HG03432 (cell line): ENCODE data around the gene KCNJ10.

Source experiments
- ATAC-seq: cut with Tn5 transposase; IDR thresholded peaks from one replicate; pipeline ENCODE4 v1.9.1; 2021; ENCODE audit warnings: mild to moderate bottlenecking, moderate library complexity; ENCODE audit not compliant: unreplicated experiment

The KCNJ10 gene

DNA sequence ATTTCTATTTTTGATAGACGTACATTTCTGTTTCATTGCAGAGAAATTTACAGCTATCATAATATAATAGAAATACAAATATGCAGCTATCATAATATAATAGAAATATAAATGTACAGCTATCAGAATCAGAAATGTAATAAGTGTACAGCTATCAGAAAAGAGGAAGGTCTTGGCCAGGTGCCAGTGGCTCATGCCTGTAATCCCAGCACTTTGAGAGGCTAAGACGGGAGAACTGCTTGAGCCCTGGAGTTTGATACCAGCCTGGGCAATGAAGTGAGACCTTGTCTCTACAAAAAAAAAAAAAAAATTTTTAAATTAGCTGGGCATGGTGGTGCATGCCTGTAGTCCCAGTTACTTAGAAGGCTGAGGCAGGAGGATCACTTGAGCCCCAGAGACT, 76.0 kb downstream of the KCNJ10 start:
- ATAC-seq: no peak

DNA sequence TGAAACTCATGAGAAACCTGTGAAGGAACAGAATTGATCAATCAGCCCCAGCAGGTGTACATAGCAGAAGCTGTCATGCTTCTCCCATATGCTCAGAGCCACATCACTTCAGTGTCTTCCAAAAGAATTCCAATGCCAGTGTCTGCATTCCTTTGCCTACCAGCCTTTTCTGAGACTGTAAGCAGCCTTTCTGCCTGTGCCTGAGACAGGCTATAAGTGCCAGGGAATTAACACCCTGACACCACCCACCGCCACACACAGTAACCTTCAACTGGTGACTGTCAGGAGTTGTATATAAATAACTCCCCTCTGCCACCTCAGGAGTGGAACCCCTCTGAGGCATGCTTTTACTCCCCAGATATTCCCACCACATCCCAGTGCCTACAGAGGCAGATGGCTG, 77.8 kb downstream of the KCNJ10 start:
- ATAC-seq: no peak

DNA sequence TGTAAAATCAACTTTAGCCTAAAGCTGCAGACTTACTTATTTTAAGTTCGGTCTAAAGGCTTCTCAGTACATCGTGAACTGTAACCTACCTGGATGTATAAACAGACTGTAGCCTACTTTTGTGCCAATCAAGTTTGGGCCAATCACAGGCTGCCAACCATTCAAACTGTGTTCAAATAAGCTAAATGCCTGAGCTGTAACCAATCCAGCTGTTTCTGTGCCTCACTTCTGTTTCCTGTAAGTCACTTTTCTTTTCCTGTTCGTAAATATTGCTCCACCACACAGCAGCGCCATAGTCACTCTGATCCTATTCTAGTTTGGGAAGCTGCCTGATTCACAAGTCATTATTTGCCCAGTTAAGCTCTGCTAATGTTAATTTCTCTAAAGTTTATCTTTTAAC, 78.4 kb downstream of the KCNJ10 start:
- no peak for ATAC-seq

DNA sequence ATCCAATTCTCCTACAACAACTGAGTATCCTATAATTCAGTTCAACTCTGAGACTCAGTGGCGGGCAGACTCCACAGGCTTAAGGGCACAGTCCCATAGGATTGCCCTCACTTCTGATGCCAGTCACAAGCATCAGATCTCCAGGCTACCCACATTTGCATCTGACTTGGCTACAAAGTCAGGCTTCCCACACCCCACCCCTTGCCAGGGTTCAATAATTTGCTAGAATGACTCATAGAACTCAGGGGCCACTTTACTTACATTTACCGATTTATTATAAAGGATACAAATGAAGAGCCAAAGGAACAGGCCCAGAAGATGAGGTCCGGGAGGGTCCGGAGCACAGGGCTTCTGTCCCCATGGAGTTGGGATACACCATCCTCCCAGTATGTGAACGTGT, 80.0 kb downstream of the KCNJ10 start:
- ATAC-seq: no peak

DNA sequence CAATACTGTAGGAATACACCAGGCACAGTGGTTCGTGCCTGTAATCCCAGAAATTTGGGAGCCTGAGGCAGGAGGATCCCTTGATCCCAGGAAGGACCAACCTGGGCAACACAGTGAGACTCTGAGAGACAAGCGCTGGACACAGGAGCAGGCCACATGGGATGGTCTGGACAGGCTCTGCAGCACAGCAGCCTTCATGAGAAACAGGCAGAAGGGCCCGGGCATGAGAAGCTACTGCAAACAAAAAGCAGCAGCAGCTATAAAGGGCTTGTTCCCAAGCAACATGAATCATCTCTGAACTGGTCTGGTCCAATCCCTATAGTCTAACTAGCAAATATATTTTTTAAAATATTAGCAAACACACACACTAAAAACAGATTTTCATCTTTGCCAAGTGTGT, 80.4 kb downstream of the KCNJ10 start:
- no peak for ATAC-seq

DNA sequence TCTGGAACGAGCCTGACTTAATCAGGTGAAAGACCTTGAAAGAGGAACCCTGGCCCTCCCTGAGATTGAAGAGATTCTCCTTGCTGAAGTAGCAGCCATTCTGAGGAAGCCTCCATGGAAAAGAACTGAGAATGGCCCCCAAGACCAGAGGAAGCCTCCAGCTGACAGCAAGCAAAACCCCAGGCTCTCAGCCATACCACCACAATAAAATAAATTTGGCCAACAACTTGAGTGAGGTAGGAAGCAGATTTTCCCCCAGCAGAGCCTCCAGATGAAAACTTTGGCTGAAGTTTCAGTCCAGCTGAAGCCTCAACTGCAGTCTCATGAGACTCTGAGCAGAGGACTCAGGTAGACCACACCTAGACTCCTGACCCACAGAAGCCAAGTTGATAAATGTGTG, 82.0 kb downstream of the KCNJ10 start:
- no peak for ATAC-seq

DNA sequence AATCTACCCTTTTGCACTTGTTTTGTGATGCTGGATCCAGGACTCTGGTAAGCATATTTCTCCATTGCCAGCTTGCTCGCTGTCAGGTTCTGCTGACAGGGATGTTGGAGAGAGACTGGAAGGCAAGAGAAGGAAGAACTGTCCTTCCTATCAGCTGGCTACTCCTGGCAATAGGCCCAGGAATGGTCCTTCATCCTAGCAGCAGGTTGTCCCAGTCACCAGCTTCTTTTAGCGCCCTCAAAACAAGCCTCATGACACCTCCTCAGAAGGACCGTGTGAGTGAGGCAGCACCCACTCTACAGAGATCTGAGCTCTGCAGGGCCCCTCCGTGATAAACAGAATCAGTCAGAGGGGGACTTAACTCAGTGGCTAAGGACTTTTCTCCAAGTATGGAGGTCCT, 82.8 kb downstream of the KCNJ10 start:
- ATAC-seq: no peak

DNA sequence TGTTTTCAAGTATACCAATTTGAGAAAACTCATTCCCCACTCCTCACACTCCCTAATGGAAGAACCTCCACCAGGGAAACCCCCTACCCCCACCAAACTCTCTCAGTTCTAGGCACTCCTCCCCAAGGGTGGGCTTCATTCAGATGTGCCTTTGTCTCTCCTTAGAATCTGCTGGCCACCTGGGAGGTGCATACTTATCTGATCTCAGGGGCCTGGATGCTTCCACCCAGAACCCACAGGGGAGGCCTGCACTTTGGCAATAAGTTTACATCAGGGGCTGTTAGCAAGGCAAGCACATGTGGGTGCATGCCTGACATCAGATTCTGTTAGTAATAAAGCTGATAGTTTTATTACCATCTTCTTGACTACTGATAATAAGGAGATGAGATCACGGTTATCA, 83.4 kb downstream of the KCNJ10 start:
- ATAC-seq: no peak

DNA sequence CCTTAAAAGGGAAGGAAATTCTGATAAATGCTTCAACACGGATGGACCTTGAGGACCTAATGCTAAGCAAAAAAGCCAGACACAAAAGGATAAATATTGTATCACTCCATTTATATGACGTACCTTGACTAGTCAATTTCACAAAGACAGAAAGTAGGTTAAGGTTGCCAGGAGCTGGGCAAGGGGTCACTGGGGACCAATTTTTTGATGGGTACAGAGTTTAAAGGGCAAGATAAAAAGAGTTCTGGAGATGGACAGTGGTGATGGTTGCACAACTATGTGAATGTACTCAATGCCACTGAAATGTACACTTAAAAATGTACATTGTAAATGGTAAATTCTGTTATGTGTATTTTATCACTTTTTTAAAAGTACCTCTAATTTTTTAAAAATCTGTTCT, 83.9 kb downstream of the KCNJ10 start:
- no peak for ATAC-seq

DNA sequence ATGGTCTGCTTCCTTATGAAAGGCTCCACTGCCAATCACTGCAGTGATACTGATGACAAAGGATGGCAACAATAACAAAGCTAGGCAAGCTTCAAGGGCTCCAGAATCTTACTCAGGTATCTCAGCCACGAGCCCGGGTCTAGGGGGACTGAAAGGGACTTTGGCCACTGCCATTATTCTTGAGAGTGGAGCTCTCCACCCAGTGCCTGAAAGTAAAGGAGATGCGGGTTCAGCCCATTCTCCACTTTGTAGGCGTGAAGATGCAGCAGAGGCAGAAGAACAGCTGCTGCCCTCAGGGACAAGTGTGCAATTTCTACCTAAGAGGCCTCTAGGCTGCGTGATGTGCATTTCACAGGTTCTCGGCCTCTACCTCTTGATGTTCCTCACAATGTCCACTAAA, 84.5 kb downstream of the KCNJ10 start:
- ATAC-seq: no peak

DNA sequence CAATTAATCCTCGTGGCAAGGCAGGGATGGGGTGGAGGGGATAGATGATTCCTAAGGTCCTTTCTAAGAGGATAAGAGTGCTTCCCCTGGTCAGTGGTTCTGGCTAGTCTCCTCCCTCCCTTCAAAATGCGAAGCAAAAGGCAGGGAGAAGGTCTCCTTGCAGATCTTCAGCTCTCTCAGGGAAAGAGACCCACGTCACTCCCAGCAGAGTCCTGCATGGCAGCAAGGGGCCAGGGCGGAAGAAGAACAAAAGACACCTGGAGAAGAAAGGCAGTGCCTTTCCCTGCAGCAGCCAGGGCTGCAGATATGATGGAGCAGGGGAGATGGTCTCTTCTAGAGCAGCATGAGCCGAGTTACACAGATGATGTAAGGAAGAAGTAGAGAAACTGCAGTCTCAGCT, 86.3 kb downstream of the KCNJ10 start:
- ATAC-seq: no peak

DNA sequence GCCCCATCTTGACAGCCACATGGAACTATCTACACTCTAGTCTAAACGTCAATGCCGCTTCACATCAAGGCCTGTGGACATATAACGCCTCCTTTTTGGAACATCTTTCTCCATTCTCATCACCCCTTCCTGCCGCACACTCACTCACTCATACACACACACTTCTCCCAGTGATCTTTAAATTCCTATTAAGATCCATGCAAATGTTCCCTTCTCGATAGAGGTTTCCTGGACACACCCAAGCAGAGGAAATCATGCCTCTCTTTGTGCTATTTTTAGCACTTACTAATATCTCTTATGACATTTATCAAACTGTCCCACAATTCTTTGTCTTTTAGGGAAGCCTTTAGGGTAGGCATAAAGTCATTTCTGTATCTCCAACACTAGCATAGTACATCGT, 87.7 kb downstream of the KCNJ10 start:
- no peak for ATAC-seq

DNA sequence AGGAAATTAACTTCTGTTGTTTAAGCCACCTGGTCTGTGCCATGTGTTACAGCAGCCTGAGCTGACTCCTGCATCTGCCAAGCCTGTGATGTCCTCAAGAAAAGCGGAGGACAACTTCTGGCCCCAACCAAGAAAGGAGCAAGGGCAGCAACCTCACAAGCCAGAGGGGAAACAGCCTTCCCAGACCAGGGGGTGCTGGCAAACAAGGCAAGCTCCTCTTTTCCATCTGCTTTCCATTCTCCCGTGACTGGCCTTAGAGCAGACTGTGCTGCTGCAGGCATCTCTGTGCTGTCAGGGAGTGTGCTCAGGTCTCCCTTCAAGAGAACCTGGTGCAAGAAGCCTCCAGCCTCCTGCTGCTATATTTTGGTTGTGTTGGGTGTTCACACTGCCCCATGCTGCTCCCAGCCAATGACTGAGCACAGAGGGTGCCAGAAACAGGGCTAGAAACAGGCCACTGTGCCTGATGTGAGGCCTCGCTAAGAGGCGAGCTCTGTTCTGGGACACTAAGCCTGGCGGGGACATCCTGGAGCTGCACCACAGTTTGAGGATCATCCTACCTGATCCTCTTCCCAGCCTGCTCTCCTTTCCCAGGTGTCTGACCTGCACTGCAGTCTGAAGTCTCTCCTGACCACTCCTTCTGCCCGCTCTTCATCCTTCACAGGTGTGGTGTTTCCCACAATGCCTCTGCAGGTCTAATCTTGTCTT, 88.5 kb downstream of the KCNJ10 start:
- no peak for ATAC-seq

DNA sequence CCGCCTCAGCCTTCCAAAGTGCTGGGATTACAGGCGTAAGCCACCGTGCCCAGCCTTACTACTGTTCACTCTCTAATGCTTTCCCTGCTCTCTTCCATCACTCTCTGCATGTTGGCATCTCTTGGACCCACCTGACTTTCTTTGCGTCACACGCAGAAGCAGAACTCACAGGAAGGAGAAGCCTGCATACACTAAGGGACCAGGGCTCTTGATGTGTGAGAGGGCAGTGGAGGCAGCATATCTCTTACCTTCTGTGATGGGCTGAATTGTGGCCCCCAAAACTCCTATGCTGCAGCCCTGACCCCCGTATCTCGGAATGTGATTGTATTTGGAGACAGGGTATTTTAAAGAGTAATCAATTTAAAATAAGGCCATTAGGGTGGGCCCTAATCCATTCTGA, 89.2 kb downstream of the KCNJ10 start:
- no peak for ATAC-seq

DNA sequence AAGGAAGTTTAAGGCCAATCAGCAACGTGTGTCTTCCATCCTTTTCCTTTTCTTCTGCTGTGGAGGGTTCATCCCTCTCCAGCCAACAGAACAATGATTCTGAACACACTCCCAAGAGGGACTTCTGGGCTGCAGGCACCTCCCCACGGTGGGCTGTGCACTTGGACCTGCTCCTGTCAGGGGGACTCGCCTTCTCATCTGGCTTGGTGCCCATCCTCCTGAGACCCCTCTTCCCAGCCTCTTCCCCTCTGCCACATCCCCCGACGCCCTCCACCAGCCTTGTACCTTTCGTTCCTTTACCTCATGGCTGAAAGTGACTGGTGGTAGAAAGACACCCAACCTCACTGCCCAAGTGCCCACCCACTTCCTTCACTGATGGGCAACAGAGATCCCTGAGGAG, 89.9 kb downstream of the KCNJ10 start:
- ATAC-seq: no peak

DNA sequence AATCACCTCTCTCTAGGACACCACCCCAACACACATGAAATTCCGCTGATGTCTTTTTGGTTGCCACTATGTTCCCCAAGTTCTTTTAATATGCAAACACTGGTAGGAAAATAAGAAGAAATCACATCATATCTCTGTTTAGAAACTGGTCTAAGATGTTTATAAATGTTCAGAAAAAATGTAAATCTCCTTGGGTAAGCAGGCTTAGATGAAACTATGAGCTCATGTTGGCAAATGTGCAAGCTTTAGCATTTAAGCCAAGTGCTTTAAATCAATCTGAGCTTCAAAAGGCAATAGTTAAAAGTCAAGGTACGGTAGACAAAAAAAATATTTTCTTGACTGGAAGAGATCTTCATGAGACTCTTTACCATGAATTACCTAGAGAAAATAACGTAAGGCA, 90.7 kb downstream of the KCNJ10 start:
- no peak for ATAC-seq

DNA sequence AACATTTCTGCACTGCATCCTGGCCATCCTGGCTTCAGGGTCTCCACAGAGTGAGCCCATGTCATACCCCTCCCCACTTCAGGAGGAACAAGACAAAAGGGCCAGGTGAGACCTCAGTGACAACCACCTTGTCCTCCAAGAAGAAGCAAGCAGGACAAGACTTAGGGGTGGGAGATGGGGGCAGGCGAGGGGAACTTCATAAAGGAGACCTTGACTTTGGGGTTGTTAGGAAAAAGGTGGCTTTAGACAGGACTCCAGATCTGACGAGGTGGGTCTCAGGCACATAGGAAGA, 91.9 kb downstream of the KCNJ10 start:
- no peak for ATAC-seq

DNA sequence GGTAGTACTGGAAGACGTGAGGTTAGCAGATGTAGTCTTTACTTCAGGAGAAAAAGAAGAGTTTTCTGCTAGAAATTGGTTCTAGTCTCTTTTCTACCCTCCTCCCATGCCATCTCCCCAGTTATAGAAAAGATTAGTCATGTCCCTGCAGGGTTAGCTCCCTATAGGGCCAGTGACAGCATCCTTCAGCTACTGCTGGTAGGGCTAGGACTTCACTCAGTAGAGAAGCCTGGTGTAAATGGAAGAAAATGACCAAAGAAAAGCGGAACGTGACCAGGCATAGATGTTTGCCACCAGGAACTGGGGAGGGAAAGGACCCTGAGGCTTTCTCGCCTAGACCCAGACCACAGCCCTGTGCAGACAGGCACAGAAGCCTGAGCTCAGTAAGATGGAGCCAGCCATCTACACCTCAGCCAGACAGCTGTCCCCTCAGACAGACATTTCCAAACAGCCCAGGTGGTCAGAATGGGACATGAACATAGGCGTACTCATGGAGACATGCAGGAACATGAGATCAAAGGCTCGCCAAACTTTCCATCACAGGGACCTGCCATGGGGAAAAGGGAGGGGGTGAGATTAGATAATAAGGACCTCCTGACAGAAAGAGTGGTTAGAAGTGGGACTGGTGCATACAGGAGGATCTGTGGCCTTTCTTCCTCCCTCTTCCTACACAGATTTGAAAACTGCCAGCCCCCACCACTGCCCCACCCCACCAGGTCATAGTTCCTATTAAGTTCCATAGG, 92.4 kb downstream of the KCNJ10 start:
- no peak for ATAC-seq

DNA sequence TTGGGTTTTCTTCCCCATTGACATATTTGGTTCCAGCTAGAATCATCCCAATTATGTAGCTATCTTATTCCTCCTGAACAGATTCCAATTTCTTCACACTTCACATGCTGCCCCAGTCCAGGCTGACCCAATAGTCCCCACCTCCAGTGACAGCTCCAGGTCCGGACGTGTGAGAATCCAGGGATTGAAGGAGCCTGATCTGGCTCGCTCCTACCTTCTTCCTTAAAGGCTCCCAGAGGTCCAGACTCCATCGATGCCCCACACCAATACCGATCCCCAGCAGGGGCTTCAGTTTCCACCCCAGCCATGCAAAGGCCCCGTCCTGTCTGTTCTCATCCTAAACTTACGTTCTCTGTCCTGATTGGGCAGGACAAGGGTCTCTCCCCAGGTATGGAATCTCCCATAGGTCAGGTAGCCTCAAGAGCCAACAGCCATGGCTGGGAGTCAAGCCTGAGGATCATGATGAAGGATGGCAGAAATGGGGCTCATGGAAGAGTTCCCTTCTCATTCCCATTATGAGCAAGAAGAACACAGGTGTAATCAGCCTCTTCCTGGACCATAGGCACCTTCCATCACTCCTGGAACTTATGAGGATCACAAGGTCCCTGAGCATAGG, 95.5 kb downstream of the KCNJ10 start:
- ATAC-seq: no peak

DNA sequence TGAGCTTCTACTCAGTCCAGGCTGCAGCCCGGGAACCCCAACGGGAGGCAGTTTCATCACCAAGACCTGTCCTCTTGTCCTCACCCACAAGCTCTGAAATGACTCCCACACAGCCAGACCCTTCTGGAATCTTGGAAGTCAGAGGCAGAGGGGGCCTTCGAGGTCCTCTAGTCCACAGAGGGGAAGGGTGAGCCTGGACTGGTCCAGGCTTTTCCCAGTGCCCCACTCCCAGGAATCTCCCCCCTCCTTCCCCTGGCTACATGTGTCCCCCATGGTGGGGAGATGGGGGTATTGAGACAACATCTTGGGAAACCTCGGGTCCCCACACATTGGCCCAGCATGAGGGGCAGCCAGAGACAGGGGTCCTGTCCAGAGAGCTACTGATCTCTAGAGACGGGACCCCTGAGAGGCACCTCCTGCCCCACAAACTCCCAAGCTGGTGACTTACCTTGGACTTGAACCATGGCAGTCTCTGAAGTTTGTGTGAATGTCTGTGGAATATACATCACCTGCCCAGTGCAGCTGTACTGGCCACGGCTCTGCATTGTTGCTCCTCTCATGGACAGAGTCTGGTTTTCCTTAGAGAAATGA, 96.5 kb downstream of the KCNJ10 start:
- no peak for ATAC-seq

DNA sequence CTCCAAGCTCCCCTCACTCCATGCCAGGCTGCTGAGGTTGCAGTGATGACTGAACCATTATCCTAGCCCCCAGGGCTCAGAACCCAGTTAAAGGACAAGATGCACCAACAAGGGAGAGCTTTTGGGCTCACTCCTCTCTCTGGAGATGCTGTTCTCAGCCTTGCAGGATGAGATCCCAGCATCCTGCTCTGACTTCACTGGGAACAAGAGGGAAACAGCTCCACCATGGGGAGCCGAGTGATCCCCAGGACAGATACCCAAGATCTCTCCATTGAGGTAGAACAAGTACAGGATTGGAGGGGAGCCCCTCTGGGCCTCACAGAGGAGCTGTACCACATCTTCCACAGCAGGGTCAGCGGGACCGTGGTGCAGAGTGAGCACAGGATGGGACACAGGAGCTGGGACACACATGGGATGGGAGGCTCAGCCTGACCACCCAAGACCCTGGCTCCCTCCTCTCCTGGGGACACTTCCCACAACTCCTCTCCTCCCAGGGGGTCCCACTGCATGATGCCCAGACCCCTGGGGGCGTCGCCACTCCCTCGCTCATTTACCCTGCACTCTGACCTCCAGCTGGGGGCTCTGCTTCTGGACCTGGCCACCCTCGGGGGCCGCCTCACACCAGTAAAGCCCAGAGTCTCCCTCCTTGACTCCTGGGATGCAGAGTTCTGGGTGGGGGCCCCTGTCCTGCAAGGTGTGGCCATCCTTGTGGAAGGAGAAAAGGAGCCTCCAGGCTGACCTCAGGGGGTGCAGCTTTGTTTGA, 97.3 kb downstream of the KCNJ10 start:
- ATAC-seq: no peak
